ENCODE measurements around the gene FOXL2. TPM values are rescaled to one million over a fixed set of nuclear protein-coding genes. Genes with fewer than 3 reads are reported as not detected.

Gene FOXL2
- total and polyA plus RNA-seq, 9 of the 15 experiments (the other 6 are each of a cell fraction or from before 2014, with no cell fraction given), result 0.27 to 22.1 (median 3.2) TPM

GRCh38 chr3:138946663-138947494 is at the start of gene FOXL2, which contains the start of gene FOXL2NB (continued):
- TF ChIP-seq HNRNPL (IDR thresholded peaks at IDR 0.05; ENCODE audit: low read depth, low read length) (no peak), ZNF212 (CRISPR knock-in tag; IDR thresholded peaks at IDR 0.05) (no peak), ZNF780A (CRISPR knock-in tag; IDR thresholded peaks at IDR 0.05) (no peak), ZBTB9 (CRISPR knock-in tag; IDR thresholded peaks at IDR 0.05) (no peak), ELF4 (CRISPR knock-in tag; IDR thresholded peaks at IDR 0.05) (no peak), NFYB (IDR thresholded peaks at IDR 0.05; ENCODE audit: extremely low read depth, insufficient read length) (peak; percentile 6), FOXA3 (CRISPR knock-in tag; conservative IDR thresholded peaks at IDR 0.05 in 1 of 2, IDR thresholded peaks at IDR 0.05 in 1 of 2) (no peak), BRF1 (IDR thresholded peaks at IDR 0.05; ENCODE audit: borderline replicate concordance, extremely low read depth, insufficient read length) (no peak), SMARCC2 (IDR thresholded peaks at IDR 0.05; ENCODE audit: low read depth) (no peak), HSF4 (CRISPR knock-in tag; IDR thresholded peaks at IDR 0.05; ENCODE audit: borderline replicate concordance) (no peak), ATF1 (CRISPR knock-in tag; IDR thresholded peaks at IDR 0.05) (no peak), ATF1 (tag; IDR thresholded peaks at IDR 0.05) (peak; percentile 77), PTRF (tag; IDR thresholded peaks at IDR 0.05) (no peak), VEZF1 (CRISPR knock-in tag; IDR thresholded peaks at IDR 0.05) (peak; percentile 74; the same call in 1 of the 2 replicates), CSDE1 (IDR thresholded peaks at IDR 0.05) (no peak), ZNF134 (CRISPR knock-in tag; conservative IDR thresholded peaks at IDR 0.05) (no peak), PBX2 (CRISPR knock-in tag; IDR thresholded peaks at IDR 0.05; ENCODE audit: low read depth) (no peak), PBX2 (tag; conservative IDR thresholded peaks at IDR 0.05; ENCODE audit: low read depth) (no peak), DIDO1 (tag; IDR thresholded peaks at IDR 0.05; ENCODE audit: low read depth) (no peak), SRSF1 (IDR thresholded peaks at IDR 0.05; ENCODE audit: low read depth, low read length) (no peak), CXXC5 (CRISPR knock-in tag; IDR thresholded peaks at IDR 0.05) (peak; percentile 76), ZBTB43 (CRISPR knock-in tag; IDR thresholded peaks at IDR 0.05) (peak; percentile 34; the same call in 1 of the 2 replicates), ZNF444 (CRISPR knock-in tag; IDR thresholded peaks at IDR 0.05) (no peak)
